K562 (cell line): ENCODE measurements around the gene PHF14. TPM values are rescaled to one million over a fixed set of nuclear protein-coding genes. Genes with fewer than 3 reads are reported as not detected.

Experiments
- ATAC-seq: fragments of 200-7000 bp; cut with Tn5 transposase; 3 replicates; pipeline ENCODE4 v1.9.1; 2020; ENCODE audit warnings: moderate library complexity
- BruUV-seq: library from RNA; stranded (reverse); fragments of 400-500 nt; replicated peaks from 2 replicates; lab custom pipeline; 2021; lab: Mats Ljungman, UMichigan
- CTCF ChIA-PET: fragments of 300-600 bp; formaldehyde crosslinking; extraction: SDS; loops from one replicate; lab custom pipeline; 2021; ENCODE audit warnings: low intra/inter-chr PET ratio; lab: Yijun Ruan, JAX
- POLR2A ChIA-PET: fragments of 300-600, 350-650 bp; sonication (Branson Sonifier 250); formaldehyde crosslinking; extraction: SDS; loops from one replicate; lab custom pipeline; 2021; ENCODE audit warnings: antibody characterized with exemption, inconsistent platforms; lab: Yijun Ruan, JAX
- DNase-seq, 4 experiments: peaks; one replicate each; pipeline versions ENCODE4 v3.0.0 to v3.0.0-alpha.2; 2011 to 2018; ENCODE audit warnings: low spot score in 3 of 4, mixed read lengths in 3 of 4; ENCODE audit errors: extremely low read depth in 1 of 4
- FAIRE-seq: peaks from 2 replicates; lab custom pipeline; 2011; peaks lifted over from hg19 to GRCh38; lab: Jason Lieb, UNC
- H2AFZ ChIP-seq: 2 replicates; pipeline ENCODE4 v1.6.0; 2011; ENCODE audit warnings: low read depth, low read length, control low read depth, inconsistent platforms
- H3K27ac ChIP-seq: fragments of 200-600 bp; 3 replicates; pipeline ENCODE4 v1.8.0; 2011; ENCODE audit warnings: low read depth, mild to moderate bottlenecking, control low read depth, inconsistent platforms, low read length, moderate library complexity, mixed read lengths; ENCODE audit errors: extremely low read depth
- H3K27me3 ChIP-seq, 2 experiments: fragments of 300-600 bp in 1 of 2; 2 replicates in 1 of 2; 3 replicates in 1 of 2; pipeline versions ENCODE4 v1.6.0 to v1.8.0; 2011; ENCODE audit warnings: inconsistent platforms in 2 of 2, low read length in 2 of 2, mild to moderate bottlenecking in 1 of 2, mixed read lengths in 1 of 2, moderate library complexity in 1 of 2; ENCODE audit not compliant: control insufficient read depth in 2 of 2, insufficient read depth in 2 of 2
- H3K36me3 ChIP-seq: fragments of 300-600 bp; 3 replicates; pipeline ENCODE4 v1.8.0; 2011; ENCODE audit warnings: mild to moderate bottlenecking, low read length, inconsistent platforms; ENCODE audit not compliant: control insufficient read depth, insufficient read depth
- H3K4me1 ChIP-seq, 2 experiments: fragments of 200-600 bp in 1 of 2; replicated peaks in 1 of 2; 2 replicates in 1 of 2; 3 replicates in 1 of 2; pipeline versions ENCODE4 v1.5.1 to v1.8.0; 2011; ENCODE audit warnings: inconsistent platforms in 2 of 2, low read length in 2 of 2, mild to moderate bottlenecking in 1 of 2, mixed read lengths in 1 of 2, moderate library complexity in 1 of 2; ENCODE audit not compliant: control insufficient read depth in 2 of 2, insufficient read depth in 2 of 2
- H3K4me2 ChIP-seq: 2 replicates; pipeline ENCODE4 v1.6.1; 2011; ENCODE audit warnings: low read length, control low read depth, inconsistent platforms, mixed read lengths; ENCODE audit not compliant: insufficient read depth
- H3K4me3 ChIP-seq: fragments of 200-600 bp; sonication (generic), shearing (Covaris generic); 2 replicates; pipeline ENCODE4 v1.5.1; 2016; ENCODE audit warnings: control low read depth, inconsistent platforms
- H3K79me2 ChIP-seq: fragments of 200-600 bp; 3 replicates; pipeline ENCODE4 v1.8.0; 2011; ENCODE audit warnings: low read length, inconsistent platforms; ENCODE audit not compliant: control insufficient read depth, insufficient read depth
- H3K9ac ChIP-seq, 2 experiments: 2 replicates each; pipeline versions ENCODE4 v1.6.0 to v1.6.1; 2011; ENCODE audit warnings: low read depth in 2 of 2, low read length in 2 of 2, control low read depth in 1 of 2, inconsistent platforms in 1 of 2, mild to moderate bottlenecking in 1 of 2, mixed read lengths in 1 of 2; ENCODE audit not compliant: insufficient read depth in 1 of 2
- H3K9me1 ChIP-seq: one replicate; pipeline ENCODE4 v1.6.0; 2011; ENCODE audit warnings: inconsistent platforms, mild to moderate bottlenecking, low read length, moderate library complexity; ENCODE audit not compliant: control insufficient read depth, insufficient read depth
- H3K9me3 ChIP-seq: replicated peaks from 2 replicates; pipeline ENCODE4 v1.5.1; 2011; ENCODE audit warnings: low read depth, low read length, inconsistent platforms; ENCODE audit not compliant: control insufficient read depth, insufficient read depth
- H4K20me1 ChIP-seq: replicated peaks from 2 replicates; pipeline ENCODE4 v1.6.1; 2011; ENCODE audit warnings: low read length, inconsistent platforms, mixed read lengths; ENCODE audit not compliant: control insufficient read depth, insufficient read depth
- ASH1L ChIP-seq: fragments of 450-650 bp; IDR thresholded peaks from 2 replicates; pipeline ENCODE4 v1.6.1; 2018; ENCODE audit warnings: borderline replicate concordance, mild to moderate bottlenecking, low read depth; ENCODE audit not compliant: partially characterized antibody
- E2F3 ChIP-seq: fragments of 250-450 bp; sonication (Bioruptor Pico); IDR thresholded peaks from 2 replicates; pipeline ENCODE4 v1.4.0; 2020; ENCODE audit warnings: mild to moderate bottlenecking
- EHMT2 ChIP-seq: fragments of 450-650 bp; IDR thresholded peaks from 2 replicates; pipeline ENCODE4 v1.6.1; 2018; ENCODE audit warnings: antibody characterized with exemption
- ESRRA ChIP-seq: fragments of 450-650 bp; IDR thresholded peaks from 2 replicates; pipeline ENCODE4 v1.6.1; 2014; ENCODE audit warnings: low read depth, mild to moderate bottlenecking, moderate library complexity, borderline replicate concordance
- FUS ChIP-seq: fragments of 200-400 bp; formaldehyde crosslinking; optimal IDR thresholded peaks from 2 replicates; pipeline ENCODE3; 2017; ENCODE audit warnings: low read depth, low read length
- HSF4 ChIP-seq: fragments of 250-450 bp; sonication (Bioruptor Pico); IDR thresholded peaks from 2 replicates; pipeline ENCODE4 v2.1.2; 2022; ENCODE audit warnings: mild to moderate bottlenecking, moderate library complexity, borderline replicate concordance
- MBD1 ChIP-seq: fragments of 250-450 bp; sonication (Bioruptor Pico); IDR thresholded peaks from 2 replicates; pipeline ENCODE4 v1.8.0; 2022; ENCODE audit warnings: inconsistent platforms
- MCM2 ChIP-seq: fragments of 450-650 bp; IDR thresholded peaks from 2 replicates; pipeline ENCODE4 v1.6.1; 2017; ENCODE audit warnings: low read depth, mild to moderate bottlenecking
- PREB ChIP-seq: sonication (generic); formaldehyde crosslinking; IDR thresholded peaks from 2 replicates; pipeline ENCODE4 v1.8.1; 2023; ENCODE audit warnings: mild to moderate bottlenecking, missing genetic modification reagents
- RBFOX2 ChIP-seq: fragments of 200-400 bp; formaldehyde crosslinking; IDR thresholded peaks from 2 replicates; pipeline ENCODE4 v1.6.1; 2017; ENCODE audit warnings: low read depth, mild to moderate bottlenecking, low read length, moderate library complexity
- RNF2 ChIP-seq: sonication (generic); IDR thresholded peaks from 2 replicates; pipeline ENCODE4 v1.6.1; 2016
- SREBF1 ChIP-seq: fragments of 150-350 bp; IDR thresholded peaks from 2 replicates; pipeline ENCODE4 v1.6.1; 2014; ENCODE audit warnings: antibody characterized with exemption, low read depth, low read length, borderline replicate concordance
- SRSF7 ChIP-seq: fragments of 200-400 bp; formaldehyde crosslinking; optimal IDR thresholded peaks from 2 replicates; pipeline ENCODE3; 2017; ENCODE audit warnings: mild to moderate bottlenecking, low read depth, low read length
- WHSC1 ChIP-seq: IDR thresholded peaks from one replicate; pipeline ENCODE4 v1.6.1; 2012; ENCODE audit warnings: low read length, control low read depth, inconsistent platforms
- XRCC5 ChIP-seq: fragments of 200-400 bp; formaldehyde crosslinking; IDR thresholded peaks from 2 replicates; pipeline ENCODE4 v1.6.1; 2017; ENCODE audit warnings: low read depth, mild to moderate bottlenecking, low read length
- ZNF263 ChIP-seq: sonication (generic); formaldehyde crosslinking; IDR thresholded peaks from 2 replicates; pipeline ENCODE4 v1.8.0; 2022; ENCODE audit warnings: mild to moderate bottlenecking, missing genetic modification reagents, borderline replicate concordance
- ZNF311 ChIP-seq: fragments of 250-450 bp; sonication (Bioruptor Pico); IDR thresholded peaks from 2 replicates; pipeline ENCODE4 v1.4.0; 2020; ENCODE audit warnings: mild to moderate bottlenecking, moderate library complexity
- WGBS: fragments of 100-300 bp; shearing (Covaris generic); methylation state at CpG from one replicate; pipeline ENCODE4 v1.1.6; 2016; ENCODE audit warnings: low coverage, mixed read lengths; ENCODE audit not compliant: insufficient coverage; ENCODE audit errors: missing lambda C conversion rate; 5-methylcytosine and 5-hydroxymethylcytosine counted together
- in situ Hi-C: fragments of 300-500 bp; cut with MboI; formaldehyde crosslinking; loops from 4 replicates; pipeline ENCODE4 v1.15.0; 2018; ENCODE audit warnings: inconsistent platforms, mixed read lengths
- intact Hi-C: fragments of 100-400 bp; cut with micrococcal nuclease; formaldehyde crosslinking; loops from 2 replicates; pipeline ENCODE4 v1.14.2; 2022
- polyA plus RNA-seq, 8 experiments: library from polyadenylated mRNA; depleted of rRNA in 4 of 8; stranded (reverse) in 5 of 8; unstranded in 3 of 8; fragments of >200 nt; fragmentation: Nextera tagmentation in 2 of 8; fragmentation: Illumina TruSeq in 1 of 8; extraction: Ambion mirVana in 2 of 8; extraction: Trizol in 1 of 8; gene quantifications; 2 replicates each; pipeline versions ENCODE4 v1.2.1 to v1.2.3, GENCODE V29; 2011 to 2014; ENCODE audit warnings: inconsistent platforms in 1 of 8, missing spikeins in 1 of 8
- total RNA-seq, 7 experiments: library from RNA; depleted of rRNA in 6 of 7; stranded (reverse); fragments of >200 nt in 6 of 7; fragmentation: Illumina TruSeq in 2 of 7; extraction: Trizol in 2 of 7; gene quantifications; 2 replicates each; pipeline versions ENCODE4 v1.2.1 to v1.2.3, GENCODE V29; 2011 to 2021; ENCODE audit warnings: low replicate concordance in 1 of 7

The PHF14 gene
- total and polyA plus RNA-seq, 9 of the 15 experiments (the other 6 are each of a cell fraction or from before 2014, with no cell fraction given): 27.5 to 67.6 (median 41.4) TPM

GRCh38 chr7:11069591-11069990, 95.9 kb downstream of the PHF14 start:
- H3K27me3 ChIP-seq: no peaks in the 10 kb centered on the region
- H3K27ac ChIP-seq: no peak overlapping the region
- ChIA-PET POLR2A (no interaction called here), CTCF (no interaction called here)
- intact Hi-C loops: no loop called here
- in situ Hi-C loops: no loop called here
- no peaks in the 10 kb centered on the region for H3K4me1 ChIP-seq
- ATAC-seq: no peak
- no peak for DNase-seq
- H2AFZ ChIP-seq: no peak overlapping the region
- H3K4me3 ChIP-seq: no peak overlapping the region
- H3K36me3 ChIP-seq: no peaks in the 10 kb centered on the region
- no peak for TF ChIP-seq ZNF263 (CRISPR knock-in tag)
- TF ChIP-seq ZNF311 (CRISPR knock-in tag): no peak
- no peak for TF ChIP-seq ASH1L
- TF ChIP-seq SRSF7: no peak
- no peak for TF ChIP-seq E2F3
- TF ChIP-seq RNF2: no peak
- H3K4me2 ChIP-seq: no peak overlapping the region
- no peaks in the 10 kb centered on the region for H3K79me2 ChIP-seq
- FAIRE-seq: no peak
- BruUV-seq: no TSS peak
- 83% methylated on average over 1 of the region's 3 CpGs for whole genome bisulfite sequencing
- H3K9me3 ChIP-seq: no peaks in the 10 kb centered on the region
- H4K20me1 ChIP-seq: no peaks in the 10 kb centered on the region
- H3K9me1 ChIP-seq: no peaks in the 10 kb centered on the region
- no peak overlapping the region for H3K9ac ChIP-seq

DNA sequence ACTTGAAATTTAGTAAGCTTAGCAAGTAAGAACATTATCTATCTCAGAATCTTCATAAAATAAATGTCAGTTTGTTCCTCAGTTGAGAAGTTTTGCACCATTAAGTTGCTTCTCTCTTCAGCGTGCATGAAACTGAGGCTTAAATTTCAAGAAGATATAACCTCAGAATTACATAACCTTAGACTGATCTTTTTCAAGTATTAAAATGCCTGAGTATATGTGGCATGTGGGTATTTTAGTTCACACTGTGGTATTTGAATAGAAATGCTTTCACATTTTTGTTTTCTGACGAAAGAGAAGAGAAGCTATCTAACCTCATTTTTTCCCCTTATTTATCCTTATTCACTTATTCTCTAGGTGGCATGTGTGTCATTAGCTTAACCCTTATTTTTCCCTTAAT, 104.1 kb downstream of the PHF14 start:
- H4K20me1 ChIP-seq: no peaks in the 10 kb centered on the region
- FAIRE-seq (no peak), ATAC-seq (no peak), DNase-seq (no peak)
- H3K9me1 ChIP-seq: no peaks in the 10 kb centered on the region
- no peak overlapping the region for H2AFZ ChIP-seq
- no peaks in the 10 kb centered on the region for H3K36me3 ChIP-seq
- H3K4me2 ChIP-seq: no peak overlapping the region
- no peaks in the 10 kb centered on the region for H3K27me3 ChIP-seq
- ChIA-PET POLR2A (interaction anchor here (1.1 kb wide), 1 partner anchor 17 kb away, joined by 4 read pairs; no protein-coding TSS in a partner anchor), CTCF (no interaction called here)
- in situ Hi-C loops: no loop called here
- H3K27ac ChIP-seq: no peak overlapping the region
- no peaks in the 10 kb centered on the region for H3K4me1 ChIP-seq
- H3K4me3 ChIP-seq: no peak overlapping the region
- no peaks in the 10 kb centered on the region for H3K79me2 ChIP-seq
- no TSS peak for BruUV-seq
- intact Hi-C loops: no loop called here
- WGBS: 86% methylated on average over 2 of the region's 2 CpGs
- no peak overlapping the region for H3K9ac ChIP-seq
- no peaks in the 10 kb centered on the region for H3K9me3 ChIP-seq
- no peak for TF ChIP-seq SREBF1
- TF ChIP-seq PREB (CRISPR knock-in tag): no peak
- TF ChIP-seq EHMT2: no peak
- TF ChIP-seq FUS: no peak
- no peak for TF ChIP-seq RBFOX2
- no peak for TF ChIP-seq HSF4 (CRISPR knock-in tag)
- TF ChIP-seq XRCC5: no peak
- no peak for TF ChIP-seq MBD1 (CRISPR knock-in tag)
- TF ChIP-seq ESRRA: no peak
- TF ChIP-seq MCM2: no peak
- TF ChIP-seq WHSC1: no peak
